BLaER1 (cell line): ENCODE data around the gene CEP112.
"Not testable (repeated sequence)": the region's sequence is repeated elsewhere in the genome, so short reads cannot be mapped to it uniquely, and the experiment has no call there.

ENCODE experiments used
- H3K27ac ChIP-seq: shearing (Covaris generic); formaldehyde crosslinking; 2 replicates; pipeline ENCODE4 v1.8.1; 2022
- H3K27me3 ChIP-seq: shearing (Covaris generic); formaldehyde crosslinking; 2 replicates; pipeline ENCODE4 v1.8.1; 2022
- H3K36me3 ChIP-seq: shearing (Covaris generic); formaldehyde crosslinking; 2 replicates; pipeline ENCODE4 v1.8.1; 2022
- H3K4me1 ChIP-seq: shearing (Covaris generic); formaldehyde crosslinking; 2 replicates; pipeline ENCODE4 v1.8.1; 2022
- H3K4me2 ChIP-seq: shearing (Covaris generic); formaldehyde crosslinking; 2 replicates; pipeline ENCODE4 v1.8.1; 2022
- H3K4me3 ChIP-seq: shearing (Covaris generic); formaldehyde crosslinking; 2 replicates; pipeline ENCODE4 v1.8.1; 2022
- H3K9ac ChIP-seq: shearing (Covaris generic); formaldehyde crosslinking; 2 replicates; pipeline ENCODE4 v1.8.1; 2022
- H3K9me3 ChIP-seq: shearing (Covaris generic); formaldehyde crosslinking; 2 replicates; pipeline ENCODE4 v1.8.1; 2022
- H4K20me1 ChIP-seq: shearing (Covaris generic); formaldehyde crosslinking; 2 replicates; pipeline ENCODE4 v1.8.1; 2022
- Cebpa-rat ChIP-seq: shearing (Covaris generic); IDR thresholded peaks from 2 replicates; pipeline ENCODE4 v1.8.1; 2022

CEP112 gene

DNA sequence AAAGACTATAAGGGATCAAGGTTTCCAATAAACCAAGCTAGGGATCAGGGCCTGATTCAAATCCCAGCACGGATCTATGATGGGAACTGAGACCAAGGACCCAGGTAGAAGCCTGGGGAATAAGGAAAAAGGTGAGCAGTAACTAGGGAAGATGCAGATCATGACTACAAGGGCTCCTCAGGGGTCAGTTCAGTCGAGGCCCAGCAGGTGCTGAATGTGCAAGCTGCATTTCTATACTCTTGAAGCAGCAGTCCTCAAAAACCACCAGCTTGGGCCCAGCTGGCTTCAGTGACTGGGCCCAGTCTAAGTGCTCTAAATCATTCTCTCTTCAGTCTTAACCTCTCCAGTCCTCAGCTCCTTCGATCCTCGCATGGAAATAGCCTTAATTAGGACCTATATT is 401.7 kb downstream of the CEP112 start:
- no peak overlapping the region for H3K9ac ChIP-seq
- no peaks in the 10 kb centered on the region for H3K36me3 ChIP-seq
- H4K20me1 ChIP-seq = no peaks in the 10 kb centered on the region
- no peaks in the 10 kb centered on the region for H3K4me1 ChIP-seq
- no peak overlapping the region for H3K27ac ChIP-seq
- H3K9me3 ChIP-seq = no peaks in the 10 kb centered on the region
- no peaks in the 10 kb centered on the region for H3K27me3 ChIP-seq
- H3K4me3 ChIP-seq = no peak overlapping the region
- no peak overlapping the region for H3K4me2 ChIP-seq
- no peak for TF ChIP-seq Cebpa-rat

DNA sequence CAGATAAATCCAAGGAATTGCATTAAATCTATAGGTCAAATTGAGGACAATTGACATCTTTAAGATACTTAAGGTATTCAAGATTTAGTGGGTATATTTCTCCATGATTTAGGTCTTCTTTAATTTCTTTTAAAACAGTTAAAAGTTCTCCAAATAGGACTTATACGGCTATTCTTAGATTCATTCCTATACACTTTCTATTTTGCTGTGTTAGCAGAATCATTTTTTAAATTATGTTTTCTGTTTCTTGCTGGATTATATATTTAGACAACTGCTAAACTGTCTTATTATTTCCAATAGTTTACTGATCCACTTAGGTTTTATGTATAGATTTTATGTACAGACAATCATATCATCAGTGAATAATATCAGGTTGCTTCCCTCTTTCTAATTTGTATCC is 404.4 kb downstream of the CEP112 start:
- Histone ChIP-seq H3K4me1 (no peaks in the 10 kb centered on the region), H3K9ac (no peak overlapping the region), H3K36me3 (no peaks in the 10 kb centered on the region), H3K4me2 (no peak overlapping the region), H3K4me3 (no peak overlapping the region), H3K27ac (no peak overlapping the region), H3K9me3 (no peaks in the 10 kb centered on the region), H3K27me3 (no peaks in the 10 kb centered on the region), H4K20me1 (no peaks in the 10 kb centered on the region)
- TF ChIP-seq Cebpa-rat = no peak

DNA sequence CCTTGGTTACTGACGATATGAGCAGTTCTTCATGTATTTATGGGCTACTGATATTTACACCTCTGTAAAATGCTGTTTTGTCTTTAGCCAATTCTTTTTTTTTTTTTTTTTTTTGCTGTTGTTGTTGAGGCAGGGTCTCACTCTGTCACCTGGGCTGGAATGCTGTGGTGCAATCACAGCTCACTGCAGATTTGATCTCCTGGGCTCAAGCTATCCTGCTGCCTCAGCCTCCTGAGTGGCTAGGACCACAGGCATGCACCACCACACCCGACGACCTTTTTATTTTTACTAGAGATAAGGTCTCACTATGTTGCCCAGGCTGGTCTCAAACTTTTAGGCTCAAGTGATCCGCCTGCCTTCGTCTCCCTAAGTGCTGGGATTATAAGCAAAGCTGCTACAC is 405.5 kb downstream of the CEP112 start:
- H3K27ac ChIP-seq = no peak overlapping the region
- no peak overlapping the region for H3K4me2 ChIP-seq
- no peaks in the 10 kb centered on the region; the same call in 1 of the 2 replicates for H3K9me3 ChIP-seq
- H4K20me1 ChIP-seq = no peaks in the 10 kb centered on the region
- H3K36me3 ChIP-seq = no peaks in the 10 kb centered on the region
- no peaks in the 10 kb centered on the region for H3K27me3 ChIP-seq
- TF ChIP-seq Cebpa-rat = no peak
- H3K9ac ChIP-seq = no peak overlapping the region
- no peak overlapping the region for H3K4me3 ChIP-seq
- no peaks in the 10 kb centered on the region for H3K4me1 ChIP-seq

DNA sequence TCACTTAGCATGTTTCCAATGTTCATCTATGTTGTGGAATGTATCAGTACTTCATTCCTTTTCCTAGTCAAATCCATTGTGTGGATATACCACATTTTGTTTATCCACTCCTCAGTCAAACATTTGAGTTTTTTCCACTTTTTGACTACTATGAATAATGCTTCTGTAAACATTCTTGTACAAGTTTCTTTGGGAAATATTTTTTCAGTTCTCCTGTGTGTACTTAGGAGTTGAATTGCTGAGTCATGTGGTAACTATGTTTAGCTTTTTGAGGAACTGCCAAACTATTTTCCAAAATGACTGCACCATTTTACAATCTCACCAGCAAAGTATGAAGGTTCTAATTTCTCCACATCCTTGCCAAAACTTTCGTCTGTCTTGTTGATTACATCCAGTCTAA is 406.8 kb downstream of the CEP112 start:
- no peak overlapping the region for H3K9ac ChIP-seq
- H3K27ac ChIP-seq = no peak overlapping the region
- H3K27me3 ChIP-seq = no peaks in the 10 kb centered on the region
- H4K20me1 ChIP-seq = no peaks in the 10 kb centered on the region
- TF ChIP-seq Cebpa-rat = no peak
- no peaks in the 10 kb centered on the region; the same call in 1 of the 2 replicates for H3K9me3 ChIP-seq
- H3K4me1 ChIP-seq = no peaks in the 10 kb centered on the region
- H3K36me3 ChIP-seq = no peaks in the 10 kb centered on the region
- H3K4me3 ChIP-seq = no peak overlapping the region
- H3K4me2 ChIP-seq = no peak overlapping the region

DNA sequence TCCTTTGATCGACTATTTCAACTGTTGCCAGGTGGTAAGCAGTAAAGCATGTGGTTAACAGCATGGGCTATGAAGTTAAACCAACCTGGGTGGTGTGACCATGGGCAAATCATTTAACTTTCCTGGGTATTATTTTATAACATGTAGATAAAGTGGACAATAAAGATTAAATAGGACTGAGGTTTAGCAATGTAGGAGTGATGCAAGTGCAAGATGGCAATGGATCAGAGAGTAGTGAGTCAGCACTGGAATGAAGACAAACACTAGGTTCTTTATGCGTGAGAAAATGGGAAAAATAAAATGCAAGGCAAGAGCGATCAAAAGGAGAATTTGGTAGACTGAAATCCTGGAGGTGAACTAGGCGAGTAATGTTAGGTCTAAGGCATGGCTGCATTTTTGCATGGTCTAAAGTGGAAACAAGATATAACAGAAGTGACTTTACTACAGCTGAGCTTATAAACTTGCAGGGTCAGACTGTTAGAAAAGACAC is 408.0 kb downstream of the CEP112 start:
- no peak overlapping the region for H3K9ac ChIP-seq
- H3K4me2 ChIP-seq = no peak overlapping the region
- no peak overlapping the region for H3K27ac ChIP-seq

DNA sequence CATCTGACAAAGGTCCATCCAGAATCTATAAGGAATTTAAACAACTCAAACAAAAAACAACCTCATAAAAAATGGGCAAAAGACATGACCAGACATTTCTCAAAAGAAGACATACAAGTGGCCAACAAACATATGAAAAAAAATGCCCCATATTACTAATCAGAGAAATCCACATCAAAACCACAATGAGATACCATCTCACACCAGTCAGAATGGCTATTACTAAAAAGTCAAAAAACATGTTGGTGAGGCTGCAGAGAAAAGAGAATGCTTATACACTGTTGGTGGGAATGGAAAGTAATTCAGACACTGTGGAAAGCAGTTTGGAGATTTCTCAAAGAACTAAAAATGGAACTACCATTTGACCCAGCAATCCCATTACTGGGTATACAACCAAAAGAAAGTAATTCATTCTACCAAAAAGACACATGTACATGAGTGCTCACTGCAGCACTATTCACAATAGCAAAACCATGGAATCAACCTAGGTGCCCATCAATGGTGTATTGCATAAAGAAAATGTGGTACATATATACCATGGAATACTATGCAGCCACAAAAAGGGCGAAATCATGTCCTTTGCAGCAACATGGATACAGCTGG is 409.7 kb downstream of the CEP112 start:
- H3K27ac ChIP-seq, H3K9me3 ChIP-seq, H3K36me3 ChIP-seq, H4K20me1 ChIP-seq, H3K9ac ChIP-seq, H3K4me3 ChIP-seq, H3K27me3 ChIP-seq, H3K4me1 ChIP-seq, H3K4me2 ChIP-seq: not testable (repeated sequence)

More for the DNA sequence above, 408.0 kb downstream of the CEP112 start:
- H3K9me3 ChIP-seq = no peaks in the 10 kb centered on the region; the same call in 1 of the 2 replicates
- H4K20me1 ChIP-seq = no peaks in the 10 kb centered on the region
- H3K36me3 ChIP-seq = no peaks in the 10 kb centered on the region
- TF ChIP-seq Cebpa-rat = no peak
- H3K27me3 ChIP-seq = no peaks in the 10 kb centered on the region
- H3K4me1 ChIP-seq = no peaks in the 10 kb centered on the region
- H3K4me3 ChIP-seq = no peak overlapping the region

DNA sequence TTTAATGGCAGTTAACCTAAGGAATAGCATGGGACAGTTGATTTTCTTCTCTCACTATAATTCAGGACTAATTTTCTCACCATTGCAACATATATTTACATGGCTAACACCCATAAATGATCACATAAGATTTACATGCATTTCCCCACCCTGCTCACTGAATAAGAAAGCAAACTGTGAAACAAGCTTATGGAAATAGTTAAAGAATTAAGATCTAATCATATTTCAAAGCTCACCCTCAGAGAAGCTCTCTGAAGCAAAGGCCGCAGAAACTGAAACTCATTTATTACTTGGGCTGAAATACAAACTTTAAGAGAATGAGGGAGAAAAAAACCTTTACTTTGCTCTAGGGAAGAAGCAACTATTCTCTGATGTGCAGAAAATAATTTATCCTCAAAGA is 411.8 kb downstream of the CEP112 start:
- Histone ChIP-seq H4K20me1 (no peaks in the 10 kb centered on the region), H3K4me1 (peaks cover 11% of the 10 kb centered on the region), H3K4me2 (no peak overlapping the region)

DNA sequence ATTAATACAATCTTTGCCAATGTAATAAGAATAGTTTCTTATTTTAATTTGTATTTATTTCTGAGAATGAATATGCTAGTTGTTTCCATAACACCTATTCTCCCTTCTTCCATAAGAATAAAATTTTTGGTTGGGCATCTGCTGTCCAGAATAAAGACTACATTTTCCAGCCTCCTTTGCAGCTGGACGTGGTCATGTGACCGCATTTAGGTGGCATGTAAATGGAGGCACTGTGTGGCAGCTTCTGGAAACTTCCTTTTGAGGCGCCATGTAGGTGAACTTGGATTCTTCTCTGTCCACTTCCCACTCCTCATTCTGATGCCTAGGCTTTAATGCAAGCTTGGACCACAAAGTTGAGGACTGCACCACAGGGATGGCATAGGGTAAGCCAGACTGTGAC is 415.0 kb downstream of the CEP112 start:
- H3K27me3 ChIP-seq = no peaks in the 10 kb centered on the region
- no peaks in the 10 kb centered on the region; the same call in 1 of the 2 replicates for H3K9me3 ChIP-seq
- no peaks in the 10 kb centered on the region for H4K20me1 ChIP-seq
- H3K4me2 ChIP-seq = no peak overlapping the region
- no peak overlapping the region for H3K27ac ChIP-seq
- no peak overlapping the region for H3K9ac ChIP-seq
- no peak overlapping the region for H3K4me3 ChIP-seq
- no peaks in the 10 kb centered on the region for H3K36me3 ChIP-seq
- peaks cover 27% of the 10 kb centered on the region for H3K4me1 ChIP-seq
- no peak for TF ChIP-seq Cebpa-rat

More for the DNA sequence above, 411.8 kb downstream of the CEP112 start:
- H3K4me3 ChIP-seq = no peak overlapping the region
- no peaks in the 10 kb centered on the region; the same call in 1 of the 2 replicates for H3K9me3 ChIP-seq
- no peak overlapping the region for H3K27ac ChIP-seq
- H3K27me3 ChIP-seq = no peaks in the 10 kb centered on the region
- H3K9ac ChIP-seq = no peak overlapping the region
- TF ChIP-seq Cebpa-rat = no peak
- H3K36me3 ChIP-seq = no peaks in the 10 kb centered on the region

DNA sequence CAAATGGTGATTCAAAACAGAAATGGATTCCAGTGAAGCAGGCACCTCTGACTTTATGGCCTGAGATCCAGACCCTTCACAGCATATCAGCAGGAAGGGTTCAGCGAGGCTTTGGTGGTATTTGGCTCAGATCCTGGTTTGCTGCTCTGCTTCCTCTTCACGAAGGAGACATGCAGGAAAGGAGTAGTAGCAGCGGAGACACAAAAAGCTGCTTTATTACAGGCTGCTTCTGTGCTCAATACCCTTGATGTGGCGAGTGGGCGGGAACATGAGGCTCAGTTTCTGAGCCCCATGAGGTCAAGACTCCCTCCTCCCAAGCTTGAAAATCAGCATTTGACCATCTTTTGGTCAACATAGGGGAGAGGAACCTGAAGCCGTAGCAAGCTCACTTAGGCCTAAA is 417.1 kb downstream of the CEP112 start:
- Histone ChIP-seq H3K4me2 (peak overlapping the region; percentile 75), H3K9ac (peak overlapping the region; percentile 67), H3K27ac (peak overlapping the region; percentile 80), H3K4me1 (peaks cover 27% of the 10 kb centered on the region), H3K4me3 (0 out of 2 replicates have a peak overlapping the region, but pooled peaks have one; percentile 16), H3K27me3 (no peaks in the 10 kb centered on the region), H3K36me3 (no peaks in the 10 kb centered on the region), H3K9me3 (0 out of 2 replicates have a peak, but pooled peaks cover 3% of the 10 kb centered on the region), H4K20me1 (no peaks in the 10 kb centered on the region)
- TF ChIP-seq Cebpa-rat = no peak

DNA sequence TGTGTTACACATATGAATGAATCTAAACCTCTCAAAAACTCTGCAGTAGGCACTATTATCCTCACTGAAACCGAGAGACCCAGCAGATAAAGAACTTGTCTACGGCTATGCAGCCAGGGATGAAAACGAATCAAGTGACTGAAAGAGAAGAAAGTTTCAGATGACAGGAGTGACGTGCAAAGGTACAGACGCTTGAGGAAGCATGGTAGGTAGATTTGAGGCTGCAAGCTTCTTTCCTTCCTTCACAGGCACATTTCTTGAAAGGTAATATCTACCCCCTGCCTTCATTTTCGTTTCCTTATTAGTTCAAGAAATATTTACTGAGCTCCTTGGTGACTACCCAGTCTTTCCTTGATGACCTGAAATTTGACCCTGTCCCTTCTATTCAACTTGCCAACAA is 418.9 kb downstream of the CEP112 start:
- H3K9me3 ChIP-seq = 0 out of 2 replicates have a peak, but pooled peaks cover 3% of the 10 kb centered on the region
- H3K4me2 ChIP-seq = no peak overlapping the region
- TF ChIP-seq Cebpa-rat = no peak
- peaks cover 27% of the 10 kb centered on the region for H3K4me1 ChIP-seq
- no peak overlapping the region for H3K27ac ChIP-seq
- no peaks in the 10 kb centered on the region for H4K20me1 ChIP-seq
- no peaks in the 10 kb centered on the region for H3K27me3 ChIP-seq
- no peak overlapping the region for H3K4me3 ChIP-seq
- no peak overlapping the region for H3K9ac ChIP-seq
- no peaks in the 10 kb centered on the region for H3K36me3 ChIP-seq
